GM12864 (cell line): ENCODE measurements around the gene NPHP4.

ENCODE experiments used
- DNase-seq: peaks from one replicate; pipeline ENCODE4 v3.0.0-alpha.2; 2011; ENCODE audit warnings: low read depth
- H3K4me3 ChIP-seq: 2 replicates; pipeline ENCODE4 v1.5.1; 2011; ENCODE audit warnings: mild to moderate bottlenecking, low read depth, low read length, control low read depth
- CTCF ChIP-seq: IDR thresholded peaks from 2 replicates; pipeline ENCODE4 v1.5.1; 2011; ENCODE audit warnings: low read depth, mild to moderate bottlenecking, moderate library complexity, low read length, control low read depth, inconsistent platforms; ENCODE audit errors: missing control alignments

Gene NPHP4

GRCh38 chr1:5961601-5962000 is 30.6 kb downstream of the NPHP4 start:
- no peak for DNase-seq
- H3K4me3 ChIP-seq, result no peak overlapping the region
- no peak for TF ChIP-seq CTCF

GRCh38 chr1:5960336-5960735 is 31.9 kb downstream of the NPHP4 start:
- no peak overlapping the region for H3K4me3 ChIP-seq
- no peak for TF ChIP-seq CTCF
- DNase-seq, result no peak

- no peak for TF ChIP-seq CTCF
- no peak for DNase-seq
- no peak overlapping the region for H3K4me3 ChIP-seq
These were observed 32.5 kb downstream of the NPHP4 start for GRCh38 chr1:5959667-5960230.

GRCh38 chr1:5959087-5959486 is 33.1 kb downstream of the NPHP4 start:
- TF ChIP-seq CTCF, result no peak
- no peak overlapping the region for H3K4me3 ChIP-seq
- no peak for DNase-seq

- no peak for TF ChIP-seq CTCF
- H3K4me3 ChIP-seq, result no peak overlapping the region
- no peak for DNase-seq
These were observed 36.0 kb downstream of the NPHP4 start for GRCh38 chr1:5956022-5956830.

- TF ChIP-seq CTCF, result no peak
- no peak for DNase-seq
- no peak overlapping the region for H3K4me3 ChIP-seq
These were observed 36.7 kb downstream of the NPHP4 start for GRCh38 chr1:5955479-5955977.
